SK-N-SH treated with all-trans-retinoic acid at 6 μM for 48 hours (cell line): Measurements from ENCODE around the gene ARPC1B.

Source experiments
- ARNTL ChIP-seq: fragments of 450-650 bp; formaldehyde crosslinking; IDR thresholded peaks from 2 replicates; pipeline ENCODE4 v1.5.0; 2020; ENCODE audit warnings: low read depth, mild to moderate bottlenecking, moderate library complexity, borderline replicate concordance
- GLIS3 ChIP-seq: fragments of 250-450 bp; sonication (Bioruptor Pico); IDR thresholded peaks from 2 replicates; pipeline ENCODE4 v1.5.0; 2020; ENCODE audit warnings: mild to moderate bottlenecking, moderate library complexity
- SNAI2 ChIP-seq: fragments of 250-450 bp; sonication (Bioruptor Pico); IDR thresholded peaks from 2 replicates; pipeline ENCODE4 v1.5.0; 2020; ENCODE audit warnings: mild to moderate bottlenecking, moderate library complexity
- ZFP3 ChIP-seq: fragments of 250-450 bp; sonication (Bioruptor Pico); IDR thresholded peaks from 2 replicates; pipeline ENCODE4 v1.5.0; 2020; ENCODE audit warnings: mild to moderate bottlenecking, moderate library complexity
- ZNF565 ChIP-seq: fragments of 450-650 bp; formaldehyde crosslinking; conservative IDR thresholded peaks from 2 replicates; pipeline ENCODE4 v1.5.0; 2020; ENCODE audit warnings: low read depth, mild to moderate bottlenecking, moderate library complexity
- ZNF8 ChIP-seq: fragments of 450-650 bp; formaldehyde crosslinking; IDR thresholded peaks from 2 replicates; pipeline ENCODE4 v1.5.0; 2020; ENCODE audit warnings: mild to moderate bottlenecking, moderate library complexity

- TF ChIP-seq ZFP3 (no peak), ZNF8 (no peak), ARNTL (CRISPR knock-in tag) (no peak), GLIS3 (CRISPR knock-in tag) (no peak), ZNF565 (CRISPR knock-in tag) (no peak), SNAI2 (CRISPR knock-in tag) (no peak)
Observed at GRCh38 chr7:99379043-99379577, 4.6 kb downstream of the ARPC1B start.
